DMS53 treated with DMSO at 0.1 percent for 48 hours (cell line): ENCODE measurements around the gene CDKN1C.

Experiments used
- DNase-seq: peaks from one replicate; lab custom pipeline; 2025; ENCODE audit not compliant: unreplicated experiment; lab: John Stamatoyannopoulos, UW

The CDKN1C gene

DNA sequence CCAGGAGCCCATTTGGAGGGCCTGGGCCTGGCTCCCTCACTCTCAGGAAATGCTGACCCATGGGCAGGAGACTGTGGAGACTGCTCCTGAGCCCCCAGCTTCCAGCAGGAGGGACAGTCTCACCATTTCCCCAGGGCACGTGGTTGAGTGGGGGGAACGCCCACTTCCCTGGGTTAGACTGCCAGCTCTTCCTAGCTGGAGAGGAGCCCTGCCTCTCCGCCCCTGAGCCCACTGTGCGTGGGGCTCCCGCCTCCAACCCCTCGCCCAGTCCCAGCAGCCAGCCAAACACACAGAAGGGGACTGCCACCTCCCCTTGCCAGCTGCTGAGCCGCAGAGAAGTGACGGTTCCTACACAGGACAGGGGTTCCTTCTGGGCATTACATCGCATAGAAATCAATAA lies 37.1 kb downstream of the CDKN1C start:
- DNase-seq: no peak

DNA sequence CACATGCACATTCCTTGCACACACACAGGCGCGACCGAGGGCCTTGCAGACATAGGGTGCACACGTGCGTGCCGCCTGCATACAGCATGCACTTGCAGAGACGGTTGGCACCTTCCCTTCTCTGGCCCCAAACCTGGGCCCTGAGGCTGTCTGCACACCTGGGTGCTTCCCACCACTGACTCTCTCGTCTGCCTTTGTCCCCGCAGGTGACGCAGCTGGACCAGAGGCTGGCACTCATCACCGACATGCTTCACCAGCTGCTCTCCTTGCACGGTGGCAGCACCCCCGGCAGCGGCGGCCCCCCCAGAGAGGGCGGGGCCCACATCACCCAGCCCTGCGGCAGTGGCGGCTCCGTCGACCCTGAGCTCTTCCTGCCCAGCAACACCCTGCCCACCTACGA lies 38.0 kb downstream of the CDKN1C start:
- DNase-seq: no peak

DNA sequence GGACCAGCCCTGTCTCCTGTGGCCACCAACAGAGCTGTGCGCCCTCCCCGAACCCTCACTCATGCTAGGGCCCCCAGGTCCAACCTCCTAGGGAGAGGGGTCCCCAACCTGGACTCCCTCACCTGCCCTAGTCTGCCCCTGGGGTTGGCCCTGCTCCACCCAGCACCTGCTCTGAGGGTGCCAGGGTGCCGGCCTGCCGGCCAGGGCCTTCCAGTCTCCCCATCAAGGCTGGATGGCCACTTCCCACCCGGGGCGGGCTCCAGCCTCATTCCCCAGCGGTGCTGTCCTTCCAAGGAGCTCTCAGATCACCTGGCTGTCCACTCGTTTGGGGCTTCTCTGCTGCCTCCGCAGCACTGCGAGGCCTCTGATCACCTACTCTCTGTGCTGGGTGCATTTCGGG lies 39.1 kb downstream of the CDKN1C start:
- no peak for DNase-seq

DNA sequence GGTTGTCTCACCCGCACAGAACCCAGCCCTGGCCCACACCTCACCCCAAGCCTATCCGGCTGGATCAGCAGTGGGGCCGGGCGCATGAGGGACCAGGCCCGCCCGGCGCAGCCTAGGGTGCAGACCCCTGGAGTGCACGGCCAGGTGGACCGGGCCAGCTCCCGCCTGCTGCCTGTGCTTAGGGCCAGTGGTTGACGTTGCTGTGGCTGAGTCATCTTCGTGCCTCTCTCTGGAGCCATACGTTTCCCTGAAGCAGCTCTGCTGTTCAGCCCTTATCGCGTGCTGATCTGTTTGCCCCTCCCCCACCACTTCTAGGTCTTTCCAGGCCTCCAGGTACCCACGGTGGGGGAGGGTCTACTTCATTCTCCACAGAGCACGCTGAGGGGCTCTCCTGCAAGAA lies 39.5 kb downstream of the CDKN1C start:
- no peak for DNase-seq

DNA sequence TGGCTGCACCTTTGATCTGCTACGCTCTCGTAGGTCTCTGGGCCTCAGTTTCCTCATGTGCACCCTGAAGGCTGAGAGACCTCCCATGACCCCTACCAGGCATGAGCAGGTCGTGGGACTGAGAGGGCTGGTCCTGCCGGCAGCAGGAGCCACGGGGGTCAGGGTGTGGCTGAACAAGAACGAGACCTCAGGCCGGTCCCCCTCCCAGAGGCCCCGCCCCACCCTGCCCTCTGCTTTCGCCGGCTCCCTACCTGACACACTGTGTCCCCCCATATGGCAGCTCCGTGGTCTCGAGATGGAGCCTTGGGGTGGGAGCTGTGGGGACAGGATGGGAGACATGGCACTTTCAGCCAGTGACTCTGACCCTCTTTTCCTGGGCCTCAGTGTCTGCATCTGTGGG lies 40.6 kb downstream of the CDKN1C start:
- no peak for DNase-seq

DNA sequence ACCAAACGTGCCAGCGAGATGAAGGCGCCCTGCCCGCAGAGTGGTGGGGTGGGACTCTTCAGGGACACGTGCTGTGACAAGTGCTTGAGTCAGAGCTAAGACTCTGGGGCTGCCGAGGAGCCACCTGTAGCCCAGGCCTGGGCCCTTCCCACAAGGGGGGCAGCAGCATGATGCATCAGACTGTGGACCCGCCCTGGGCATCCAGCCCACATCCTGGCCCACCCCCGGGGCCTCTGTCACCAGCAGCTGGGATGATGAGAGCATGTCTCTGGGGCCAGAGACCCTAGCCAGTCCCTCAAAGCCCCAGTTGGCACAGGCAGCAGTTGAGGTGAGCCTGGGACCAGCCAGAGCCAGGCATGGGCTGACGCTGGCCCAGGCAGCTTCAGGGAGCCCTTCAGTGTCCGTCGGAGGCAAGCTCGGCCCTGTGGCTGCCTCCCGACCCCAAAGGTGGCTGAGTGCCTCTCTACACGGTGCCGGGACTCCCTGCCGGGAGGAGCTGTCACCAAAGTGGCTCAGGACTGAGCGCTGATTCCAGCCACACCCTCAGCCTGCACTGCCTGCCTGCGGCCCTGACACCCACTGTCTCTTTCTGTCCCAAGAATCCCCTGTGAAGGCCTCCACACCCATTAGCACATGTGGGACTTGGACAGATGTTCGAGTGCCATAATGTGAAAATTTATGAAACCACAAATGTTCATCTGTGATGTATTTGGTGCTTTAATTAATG lies 41.3 kb downstream of the CDKN1C start:
- no peak for DNase-seq

DNA sequence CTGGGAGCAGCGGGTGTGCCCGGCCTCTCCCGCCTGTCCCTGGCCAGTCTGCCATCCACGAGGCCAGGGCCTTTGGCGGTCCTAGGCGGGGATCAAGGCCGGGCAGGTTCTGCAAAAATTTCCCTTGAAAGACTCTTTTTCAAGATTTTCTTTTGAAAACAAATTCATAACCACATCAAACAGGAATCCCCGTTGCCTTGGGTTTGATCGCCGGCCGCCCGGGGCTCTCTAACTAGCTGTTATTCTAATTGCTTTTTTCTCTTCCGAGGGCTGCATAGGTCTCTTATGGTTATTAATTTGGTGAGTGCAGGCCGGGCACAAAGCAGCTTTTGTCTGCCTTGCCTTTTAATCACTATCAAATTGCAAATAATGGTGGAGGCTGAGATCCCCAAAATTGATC lies 42.0 kb downstream of the CDKN1C start:
- no peak for DNase-seq

DNA sequence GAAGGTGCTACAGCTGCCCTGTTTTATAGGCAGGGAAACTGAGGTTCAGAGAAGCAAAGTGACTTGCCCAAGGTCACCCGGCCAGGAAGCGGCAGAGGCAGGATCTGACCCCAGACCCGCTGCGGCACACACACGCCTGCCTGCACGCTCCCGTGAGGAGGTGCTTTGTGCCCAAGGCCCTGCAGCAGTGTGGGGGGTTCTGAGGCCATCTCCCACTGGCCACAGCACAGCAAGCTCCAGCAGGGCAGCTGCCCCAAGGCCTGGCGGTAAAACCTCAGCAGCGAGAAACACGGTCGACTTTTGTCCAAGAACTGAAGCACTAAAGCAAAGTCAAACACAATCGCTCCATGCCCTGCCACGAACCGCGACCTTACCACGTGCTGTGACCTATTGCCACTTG lies 42.7 kb downstream of the CDKN1C start:
- no peak for DNase-seq

DNA sequence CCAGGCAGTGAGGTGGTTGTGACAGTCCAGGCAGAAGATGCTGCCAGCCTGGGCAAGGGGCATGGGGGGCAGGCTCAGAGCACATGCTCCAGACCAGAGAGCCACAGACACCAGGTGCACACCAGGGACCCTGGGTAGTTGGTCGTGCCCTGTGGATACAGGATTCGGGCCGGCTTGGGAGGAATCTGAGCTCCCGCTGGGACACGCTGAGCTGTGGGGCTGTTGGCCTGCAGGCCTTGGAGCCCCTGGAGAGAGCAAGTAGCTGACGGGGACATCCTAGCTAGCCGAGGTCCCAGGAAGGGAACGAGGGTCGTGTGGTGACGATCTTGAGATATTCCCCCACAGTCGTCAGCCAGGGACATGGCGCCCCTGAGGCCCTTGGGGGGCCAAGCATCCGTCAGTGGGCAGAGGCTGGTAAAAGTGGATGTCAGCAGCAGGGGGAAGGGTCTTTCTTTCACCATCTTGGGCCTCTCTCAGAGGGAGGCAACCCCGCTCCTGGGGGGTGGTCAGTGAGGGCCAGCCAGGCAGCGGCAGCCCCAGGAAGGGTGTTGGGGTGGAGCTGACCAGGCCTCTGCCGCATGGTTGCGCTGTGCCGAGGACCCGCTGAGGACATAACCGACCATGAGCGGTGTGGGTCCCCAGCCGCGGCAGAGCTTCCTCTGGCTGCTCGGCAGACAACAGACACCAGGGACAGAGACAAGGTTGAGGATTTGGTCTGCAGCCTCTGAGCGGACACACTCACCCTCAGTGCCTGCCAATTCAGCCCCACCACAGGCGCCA lies 44.0 kb downstream of the CDKN1C start:
- DNase-seq: no peak

DNA sequence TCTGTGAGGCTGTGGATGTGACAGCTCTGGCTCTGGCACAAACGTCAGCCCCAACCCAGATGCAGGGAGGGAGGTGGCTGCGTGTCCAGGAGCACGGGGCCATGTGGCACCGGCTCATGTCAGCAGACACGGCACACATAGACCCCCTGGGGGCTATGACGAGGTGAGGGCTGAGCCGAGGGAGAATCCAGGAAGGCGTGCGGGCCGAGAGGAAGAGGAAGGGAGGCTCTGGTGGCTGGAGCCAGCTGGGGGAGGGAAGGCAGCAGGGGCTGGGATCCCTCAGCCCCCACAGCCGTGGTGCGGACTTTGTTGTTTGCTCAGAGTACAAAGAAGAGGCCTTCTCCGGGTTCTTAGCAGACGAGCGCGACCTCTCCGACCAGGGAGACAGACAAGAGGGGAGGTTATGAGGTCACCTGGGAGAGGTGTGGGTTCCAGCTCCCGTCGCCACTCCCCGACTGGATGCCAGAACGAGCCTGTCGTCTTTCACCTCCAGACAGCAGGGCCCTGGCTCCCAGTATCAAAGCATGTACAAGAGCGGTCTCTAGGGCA lies 46.1 kb downstream of the CDKN1C start:
- DNase-seq: no peak

DNA sequence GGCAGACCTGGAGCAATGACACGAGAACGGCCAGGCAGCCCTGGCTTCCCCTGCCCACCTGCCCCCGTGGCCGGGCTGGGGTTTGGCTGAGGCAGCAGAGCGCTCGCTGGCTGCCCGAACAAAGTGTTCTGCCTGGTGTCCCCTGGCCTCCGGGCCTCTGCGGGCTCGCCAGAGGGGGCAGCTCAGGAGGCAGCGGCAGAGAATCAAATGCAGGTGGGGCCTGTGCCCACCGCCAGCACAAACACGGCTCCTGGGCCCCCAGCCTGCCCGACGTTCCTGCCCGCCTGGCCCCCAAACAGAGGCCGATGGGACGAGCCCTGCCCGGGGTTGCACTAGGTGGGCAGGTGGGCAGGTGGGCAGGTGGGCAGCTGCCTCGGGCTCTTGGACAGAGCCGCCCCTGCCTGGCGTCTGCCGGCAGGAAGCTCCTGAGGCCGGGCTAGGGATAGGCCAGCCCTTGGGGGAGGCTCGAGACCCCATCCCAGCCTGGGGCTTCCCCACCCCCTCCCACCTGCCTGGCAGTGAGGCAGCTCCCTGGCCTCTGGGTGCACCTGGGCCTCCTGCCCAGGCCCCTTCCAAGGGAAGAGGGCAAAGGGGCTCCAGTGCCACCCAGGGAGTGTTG lies 46.8 kb downstream of the CDKN1C start:
- DNase-seq: no peak

DNA sequence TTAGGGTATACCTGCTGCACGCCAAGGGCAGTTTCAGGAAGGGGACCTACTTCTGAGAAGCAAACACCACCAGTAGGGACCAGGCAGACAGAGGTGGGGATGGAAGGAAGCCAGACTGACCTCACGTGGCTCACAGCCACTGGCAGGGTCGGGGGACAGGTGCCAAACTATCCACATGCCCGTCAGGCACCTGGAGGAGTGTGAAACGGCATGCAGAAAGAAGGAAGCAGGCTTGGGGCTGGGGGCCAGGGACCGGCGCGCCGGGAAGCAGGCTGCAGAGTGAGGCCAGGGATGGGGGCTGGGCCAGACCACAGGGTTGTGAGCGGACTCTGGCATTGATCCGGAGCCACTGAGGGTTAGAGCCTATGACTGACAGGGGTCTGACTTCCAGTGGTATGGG lies 47.5 kb downstream of the CDKN1C start:
- DNase-seq: no peak

DNA sequence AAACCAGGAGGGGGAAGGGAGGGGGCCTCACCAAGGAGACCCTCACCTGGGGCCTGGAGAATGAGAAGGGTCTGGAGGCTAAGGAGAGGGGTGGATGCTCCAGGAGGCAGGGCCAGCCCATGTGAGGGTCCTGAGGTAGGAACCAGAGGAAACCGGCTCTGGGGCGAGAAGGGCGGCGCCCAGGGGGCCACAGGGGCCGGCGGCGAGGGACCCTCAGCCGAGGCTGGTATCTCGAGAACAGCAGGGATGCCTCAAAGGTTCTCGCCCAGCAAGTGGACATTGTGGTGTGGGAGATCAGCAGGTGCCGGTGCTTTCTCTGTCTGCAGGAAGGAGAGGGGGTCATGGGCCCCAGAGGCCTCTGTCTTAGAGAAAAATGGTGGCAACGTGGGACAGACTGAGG lies 47.9 kb downstream of the CDKN1C start:
- no peak for DNase-seq

DNA sequence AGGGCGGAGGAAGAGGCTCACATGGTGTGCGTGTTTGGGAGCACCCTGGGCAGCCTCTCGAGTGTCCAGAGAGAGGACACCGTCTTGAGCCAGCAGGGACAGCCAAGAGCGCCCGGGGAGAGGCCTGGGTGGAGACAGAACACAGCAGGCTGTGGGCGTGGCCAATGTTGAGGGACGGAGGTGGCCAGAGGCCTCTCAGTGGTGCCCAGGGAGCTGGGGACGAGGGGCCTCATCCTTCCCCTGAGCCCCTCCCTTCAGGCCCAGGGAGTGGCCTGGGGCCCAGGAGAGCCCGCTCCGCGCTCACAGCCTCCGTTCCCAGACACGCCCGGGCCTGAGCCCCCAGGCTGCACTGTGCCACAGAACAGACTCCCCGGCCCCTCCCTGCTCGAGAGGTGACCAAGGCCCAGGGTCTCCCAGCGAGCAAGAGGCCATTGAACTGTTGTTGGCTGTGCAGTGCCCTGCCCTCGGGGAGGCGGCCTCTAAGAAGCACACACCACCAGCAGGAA lies 48.4 kb downstream of the CDKN1C start:
- no peak for DNase-seq

DNA sequence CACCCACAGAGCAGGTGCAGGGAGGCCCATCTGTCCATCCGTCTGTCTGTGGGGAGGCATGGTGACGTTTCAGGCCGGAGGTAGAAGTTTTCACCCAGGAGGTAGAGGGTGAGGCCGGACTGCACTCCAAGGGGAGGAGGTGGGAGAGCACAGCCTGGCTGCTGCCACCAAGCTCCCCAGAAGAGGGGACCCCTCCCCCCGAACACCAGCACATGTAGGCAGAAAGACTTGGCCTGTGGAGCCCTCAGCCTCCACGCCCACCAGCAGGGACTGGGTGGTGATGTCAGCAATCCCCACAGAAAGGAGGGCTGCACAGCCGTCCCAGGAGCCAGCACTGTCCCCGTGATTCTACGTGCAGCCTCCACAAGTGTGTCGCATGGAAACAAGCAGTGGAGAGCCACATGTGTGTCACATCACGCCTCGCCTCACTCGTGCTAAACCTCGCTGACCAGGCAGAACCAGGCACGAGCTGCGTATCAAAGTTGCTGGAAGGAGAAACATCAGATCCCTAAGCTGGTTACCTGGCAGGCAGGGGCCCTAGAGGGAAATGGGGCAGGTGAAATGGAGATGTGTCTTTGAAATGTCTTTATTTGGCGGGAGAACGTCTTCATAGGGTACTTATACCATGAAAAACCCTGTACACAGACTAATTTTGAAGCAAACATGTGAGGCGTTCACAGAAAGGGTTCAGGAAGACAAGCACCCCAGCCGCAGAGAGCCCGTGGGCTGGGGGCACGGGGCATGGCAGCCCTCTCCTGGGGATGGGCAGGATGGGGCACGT lies 49.1 kb downstream of the CDKN1C start:
- no peak for DNase-seq

DNA sequence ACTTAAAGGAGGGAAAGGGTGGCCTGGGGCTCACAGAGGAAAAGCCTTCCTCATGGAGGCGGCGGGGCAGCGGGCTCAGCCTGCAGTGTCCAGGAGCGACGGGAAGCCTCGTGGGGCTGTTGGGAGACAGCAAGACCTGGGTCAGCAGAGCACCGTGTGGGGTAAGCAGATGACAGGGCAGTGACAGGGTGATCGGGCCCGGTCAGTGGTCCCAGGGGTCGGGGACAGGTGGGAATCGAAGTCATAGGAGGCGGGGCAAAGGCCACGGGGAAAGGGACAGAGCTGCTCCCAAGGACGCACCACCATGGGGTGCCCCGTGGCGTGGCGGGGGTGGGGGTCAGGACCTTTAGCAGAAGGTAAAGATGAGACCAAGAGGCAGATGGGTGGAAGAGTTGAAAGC lies 49.8 kb downstream of the CDKN1C start:
- no peak for DNase-seq

DNA sequence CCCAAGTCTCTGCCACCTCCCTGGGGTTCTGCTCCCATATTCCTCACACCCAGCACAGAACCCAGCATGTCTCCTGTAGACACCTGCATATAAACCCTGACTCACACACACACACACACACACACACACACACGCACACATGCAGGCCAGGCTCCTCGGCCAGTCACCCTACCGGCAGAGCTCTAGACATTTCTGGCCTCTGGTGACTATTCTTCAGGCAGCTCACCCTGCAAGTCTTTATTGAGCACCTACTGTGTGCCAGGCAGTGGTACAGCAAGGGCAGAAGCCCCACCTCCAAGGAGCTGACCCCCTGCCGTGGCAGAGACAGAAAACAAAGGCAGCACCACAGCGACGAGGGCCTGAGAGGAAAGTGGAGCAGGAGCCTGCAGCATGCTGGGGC lies 50.3 kb downstream of the CDKN1C start:
- no peak for DNase-seq

DNA sequence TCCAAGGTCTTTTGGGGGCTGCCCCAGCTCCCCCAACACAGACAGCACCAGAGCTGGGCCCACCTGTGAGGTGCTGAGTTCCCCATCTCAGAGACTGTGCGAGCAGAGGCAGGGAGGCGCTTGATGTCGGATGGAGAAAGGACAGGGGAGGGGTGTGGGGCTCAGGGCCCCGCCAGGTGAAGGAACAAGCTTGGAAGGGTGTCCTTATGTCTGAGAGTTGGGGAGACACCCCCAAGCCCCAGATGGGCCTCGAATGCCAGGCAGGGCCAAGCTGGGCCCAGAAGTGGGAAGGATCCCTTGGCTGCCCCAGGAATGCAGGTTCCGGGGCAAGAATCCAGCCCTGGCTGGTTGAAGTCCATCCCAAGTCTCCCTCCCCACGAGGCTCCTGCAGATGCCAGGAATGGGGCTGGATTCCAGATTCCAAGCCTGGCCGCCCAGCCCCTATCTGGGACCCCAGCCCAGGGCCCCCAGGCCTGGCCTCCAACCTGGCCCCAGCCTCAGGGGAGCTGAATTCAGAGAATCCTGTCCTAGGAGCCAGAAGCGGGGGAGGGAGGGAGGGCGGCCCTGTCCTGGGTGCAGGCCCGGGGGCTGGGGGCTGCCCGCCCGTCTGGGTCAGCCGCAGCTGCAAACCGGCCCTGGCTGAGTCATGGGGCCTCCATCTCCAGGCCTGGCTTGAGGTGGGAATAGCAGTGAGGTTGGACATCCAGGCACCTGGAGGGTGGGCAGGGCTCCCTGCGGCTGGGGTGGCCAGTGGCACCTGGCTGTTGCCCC lies 50.9 kb downstream of the CDKN1C start:
- DNase-seq: no peak

DNA sequence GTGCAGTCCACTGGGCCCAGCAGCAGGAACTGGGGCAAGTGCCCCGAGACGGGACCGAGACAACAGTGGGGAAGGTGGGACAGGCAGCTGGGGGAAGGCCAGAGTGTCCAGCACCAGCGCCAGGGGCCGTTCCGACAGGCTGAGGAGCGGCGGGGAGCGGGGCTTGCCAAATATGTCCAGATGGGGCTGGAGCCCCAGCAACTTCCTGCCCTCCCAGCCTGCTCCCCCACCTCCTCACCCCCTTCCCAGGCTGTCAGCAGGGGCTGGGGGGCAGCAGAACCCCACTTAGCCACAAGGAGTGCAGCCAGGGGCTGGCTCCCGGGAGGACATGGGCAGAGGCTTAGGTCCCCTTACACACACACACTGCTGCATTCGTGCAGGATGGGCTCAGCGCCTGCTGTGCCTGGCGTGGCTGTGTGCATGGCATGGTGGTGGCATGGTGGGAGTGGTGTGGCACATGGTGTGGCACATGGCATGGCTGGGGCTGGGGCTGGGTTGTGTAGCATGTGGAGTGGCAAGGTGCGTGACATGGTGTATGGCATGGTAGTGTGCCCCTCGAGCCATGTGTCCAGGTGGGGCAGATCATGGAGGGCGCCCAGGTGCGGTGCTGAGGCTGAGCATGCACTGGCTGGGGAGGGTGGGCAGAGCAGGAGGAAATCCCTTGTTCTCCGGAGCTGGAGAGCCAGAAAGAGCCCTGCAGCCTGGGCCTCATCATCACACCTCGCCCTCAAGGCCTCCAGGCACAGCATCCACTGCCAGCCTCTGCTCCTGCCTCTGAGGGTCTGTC lies 51.7 kb downstream of the CDKN1C start:
- no peak for DNase-seq
